Stomach (tissue), 4 donors: ENCODE results near the gene TERB2.
"Not testable (repeated sequence)": the region's sequence is repeated elsewhere in the genome, so short reads cannot be mapped to it uniquely, and the experiment has no call there.

ENCODE experiments used
- CTCF ChIP-seq, 7 experiments: fragments of 450-650 bp in 4 of 7; fragments of 200-600 bp in 3 of 7; sonication (generic) in 3 of 7; IDR thresholded peaks; one replicate each; pipeline ENCODE4 v1.5.1; 2016 to 2019; ENCODE audit warnings: antibody characterized with exemption in 7 of 7, control low read depth in 2 of 7, mild to moderate bottlenecking in 1 of 7
- POLR2A ChIP-seq, 4 donors: fragments of 450-650 bp; IDR thresholded peaks; one replicate each; pipeline ENCODE4 v1.6.1; 2016; ENCODE audit warnings: antibody characterized with exemption in 4 of 4, control low read depth in 2 of 4, mild to moderate bottlenecking in 1 of 4, moderate library complexity in 1 of 4

GRCh38 chr15:44977781-44978180, 21.3 kb downstream of the TERB2 start:
- TF ChIP-seq POLR2A, CTCF (IDR thresholded peaks at IDR 0.05): not testable (repeated sequence)
